GM21447 (cell line): ENCODE measurements around the gene PDZD2.

ENCODE experiments used
- ATAC-seq: cut with Tn5 transposase; IDR thresholded peaks from one replicate; pipeline ENCODE4 v1.9.1; 2021; ENCODE audit not compliant: unreplicated experiment

PDZD2 gene

GRCh38 chr5:31811210-31811609 is 172.3 kb downstream of the PDZD2 start:
- ATAC-seq, result no peak

DNA sequence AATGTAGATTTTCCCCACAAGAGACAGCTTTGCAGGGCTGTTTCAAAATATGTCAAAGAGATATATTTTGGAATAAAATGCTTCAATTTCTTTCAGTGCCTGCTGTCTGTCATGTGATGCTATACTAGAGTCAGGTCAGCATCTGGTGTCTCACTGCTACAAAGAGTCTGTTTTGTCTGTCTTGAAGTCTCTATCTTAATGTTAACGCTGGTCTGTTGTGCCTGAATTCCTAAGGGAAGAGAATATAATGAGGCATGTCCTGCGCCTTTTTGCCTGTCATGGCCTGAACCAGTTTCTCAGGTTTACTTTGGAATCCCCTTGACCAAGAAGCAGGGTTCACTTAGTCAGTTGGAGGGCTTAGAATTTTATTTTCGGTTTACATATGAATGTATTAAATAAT is 176.4 kb downstream of the PDZD2 start:
- no peak for ATAC-seq

DNA sequence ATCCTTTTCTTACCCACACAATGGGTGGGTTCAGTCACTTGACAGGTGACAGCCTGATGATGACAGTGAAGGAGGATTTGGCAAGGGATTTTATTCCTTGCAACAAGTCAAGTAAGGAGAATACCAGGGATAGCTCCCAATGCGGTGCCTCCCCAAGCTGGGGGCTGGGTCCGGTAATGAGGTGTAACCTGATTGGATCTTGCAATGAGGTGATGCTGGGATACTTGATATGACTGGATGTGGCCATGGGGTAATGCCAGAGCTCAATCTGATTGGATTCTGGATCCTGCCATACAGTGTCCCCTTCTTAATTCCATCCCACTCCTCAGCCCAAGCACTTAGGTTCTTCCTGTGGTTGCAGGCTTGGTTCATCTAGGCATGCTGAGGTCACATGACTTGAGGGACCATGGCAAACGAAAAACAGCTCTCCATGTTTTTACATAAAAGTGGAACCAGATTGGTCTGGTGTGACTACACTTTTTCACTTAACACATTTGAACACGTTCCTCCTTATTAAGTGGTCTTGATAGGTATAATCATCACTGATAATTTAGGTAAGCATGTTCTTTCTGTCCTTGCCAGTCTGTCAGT is 181.1 kb downstream of the PDZD2 start:
- ATAC-seq, result no peak

GRCh38 chr5:31823472-31823871 is 184.5 kb downstream of the PDZD2 start:
- ATAC-seq, result no peak

DNA sequence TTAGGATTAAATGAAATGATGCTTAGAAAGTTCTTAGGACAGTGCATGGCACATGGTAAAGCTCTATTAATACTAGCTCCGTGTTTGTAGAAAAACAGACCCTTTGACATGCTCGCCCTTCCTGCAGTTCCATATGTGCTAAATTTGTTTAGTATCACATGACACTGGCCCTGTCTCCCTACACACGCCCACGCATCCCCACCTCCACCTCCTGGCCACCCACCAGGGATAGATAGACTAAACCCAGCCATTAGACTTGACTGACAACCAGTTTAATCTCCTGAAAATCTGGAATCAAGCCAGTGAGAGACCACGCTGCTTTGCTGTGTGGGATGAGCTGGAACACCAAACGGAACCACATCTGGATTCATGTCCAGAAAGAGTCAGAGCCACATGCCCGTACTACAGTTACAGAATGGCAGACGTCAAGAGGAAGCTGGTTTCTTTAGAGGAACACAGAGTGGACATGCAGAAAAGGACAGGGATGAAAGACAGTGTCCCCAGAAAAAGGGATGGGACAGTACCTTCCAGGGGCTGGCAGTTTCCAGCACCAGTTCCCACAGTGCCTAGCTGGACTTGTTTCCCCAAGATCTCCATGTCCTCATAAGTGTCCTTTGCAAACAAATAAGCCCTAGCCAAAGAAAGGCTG is 186.1 kb downstream of the PDZD2 start:
- no peak for ATAC-seq

- peak; percentile 57 for ATAC-seq
These were observed 186.7 kb downstream of the PDZD2 start for GRCh38 chr5:31825518-31826068.

- no peak for ATAC-seq
These were observed 188.9 kb downstream of the PDZD2 start for GRCh38 chr5:31827867-31828266.

- no peak for ATAC-seq
These were observed 194.0 kb downstream of the PDZD2 start for GRCh38 chr5:31832966-31833365.

- ATAC-seq, result no peak
These were observed 194.8 kb downstream of the PDZD2 start for GRCh38 chr5:31833710-31834109.

DNA sequence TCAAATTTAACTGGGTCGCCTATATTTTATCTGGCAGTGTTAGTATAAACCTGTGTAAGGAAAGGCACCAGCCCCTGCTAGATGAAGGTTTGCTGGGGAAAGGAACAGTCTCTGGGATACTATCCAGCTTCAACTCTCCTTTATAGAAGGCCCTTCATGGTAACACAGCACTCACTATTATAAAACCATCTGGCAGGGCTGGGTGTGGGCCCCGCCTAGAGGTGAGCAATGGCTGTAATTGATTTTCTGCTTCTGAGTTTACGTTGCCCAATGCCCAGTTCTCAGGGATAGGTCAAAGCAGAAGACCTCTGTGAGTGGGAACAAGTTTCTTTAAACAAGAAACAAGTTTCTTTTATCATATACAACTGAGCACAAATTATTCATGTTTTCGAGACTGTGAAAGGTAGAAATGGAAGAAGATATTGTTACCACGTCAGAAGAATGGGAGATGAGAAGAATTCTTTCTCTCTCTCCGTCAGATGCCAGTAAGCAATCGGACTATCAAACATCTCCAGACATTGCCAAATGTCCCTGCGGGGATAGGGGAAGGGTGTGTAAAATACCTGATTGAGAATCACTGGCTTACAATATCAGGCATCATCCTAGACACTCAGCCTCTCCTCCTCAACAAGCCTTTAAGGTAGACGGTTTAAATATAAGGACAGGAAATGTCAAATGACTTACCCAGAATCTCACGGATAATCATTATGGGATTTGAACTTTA is 205.9 kb downstream of the PDZD2 start:
- no peak for ATAC-seq

DNA sequence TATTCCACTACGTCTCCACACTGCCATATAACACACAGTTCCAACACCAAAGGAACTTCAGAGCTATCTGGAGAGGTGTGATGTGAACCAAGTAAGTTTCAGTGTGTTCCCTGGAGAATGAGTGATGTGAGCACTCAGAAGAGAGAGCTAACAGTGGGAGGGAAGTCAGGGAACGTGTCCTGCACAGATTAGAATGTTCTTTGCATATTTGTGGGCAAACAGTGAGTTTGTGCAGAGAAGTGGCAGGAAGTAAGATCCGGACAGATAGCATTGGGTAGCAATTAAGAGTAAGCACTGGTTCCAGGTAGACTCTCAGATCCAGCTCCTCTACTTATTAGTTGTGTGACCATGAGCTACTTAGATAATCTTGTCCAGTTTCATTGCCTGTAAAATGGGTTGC is 206.4 kb downstream of the PDZD2 start:
- no peak for ATAC-seq

DNA sequence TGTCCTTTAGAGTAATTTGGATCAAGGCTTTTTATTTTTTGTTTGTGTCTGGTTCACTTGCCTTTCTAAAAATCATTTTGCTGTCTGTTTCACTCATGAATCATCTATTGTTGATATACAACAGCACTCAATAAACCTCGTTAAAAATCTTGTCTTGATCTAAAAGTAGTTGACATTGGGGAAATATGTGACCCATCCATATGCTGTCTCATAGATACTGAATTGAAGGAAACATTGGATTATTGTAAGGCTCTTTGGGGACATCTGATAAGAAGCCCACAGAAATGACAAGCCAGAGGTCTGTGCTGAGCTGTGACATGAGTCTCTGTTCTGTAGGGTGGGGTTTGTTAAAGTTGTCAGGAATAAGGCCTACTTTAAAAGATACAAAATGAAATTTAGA is 208.0 kb downstream of the PDZD2 start:
- no peak for ATAC-seq

DNA sequence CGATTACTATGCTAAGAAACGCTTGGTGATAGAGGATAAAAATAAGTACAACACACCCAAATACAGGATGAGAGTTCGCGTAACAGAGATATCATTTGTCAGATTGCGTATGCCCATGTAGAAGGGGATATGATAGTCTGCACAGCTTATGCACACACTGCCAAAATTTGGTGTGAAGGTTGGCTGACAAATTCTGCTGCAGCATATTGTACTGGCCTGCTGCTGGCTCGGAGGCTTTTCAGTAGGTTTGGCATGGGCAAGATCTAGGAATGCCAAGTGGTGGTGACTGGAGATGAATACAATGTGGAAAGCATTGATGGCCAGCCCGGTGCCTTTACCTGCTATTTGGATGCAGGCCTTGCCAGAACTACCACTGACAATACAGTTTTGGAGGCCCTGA is 208.4 kb downstream of the PDZD2 start:
- ATAC-seq, result no peak

- no peak for ATAC-seq
These were observed 212.2 kb downstream of the PDZD2 start for GRCh38 chr5:31850981-31851689.

DNA sequence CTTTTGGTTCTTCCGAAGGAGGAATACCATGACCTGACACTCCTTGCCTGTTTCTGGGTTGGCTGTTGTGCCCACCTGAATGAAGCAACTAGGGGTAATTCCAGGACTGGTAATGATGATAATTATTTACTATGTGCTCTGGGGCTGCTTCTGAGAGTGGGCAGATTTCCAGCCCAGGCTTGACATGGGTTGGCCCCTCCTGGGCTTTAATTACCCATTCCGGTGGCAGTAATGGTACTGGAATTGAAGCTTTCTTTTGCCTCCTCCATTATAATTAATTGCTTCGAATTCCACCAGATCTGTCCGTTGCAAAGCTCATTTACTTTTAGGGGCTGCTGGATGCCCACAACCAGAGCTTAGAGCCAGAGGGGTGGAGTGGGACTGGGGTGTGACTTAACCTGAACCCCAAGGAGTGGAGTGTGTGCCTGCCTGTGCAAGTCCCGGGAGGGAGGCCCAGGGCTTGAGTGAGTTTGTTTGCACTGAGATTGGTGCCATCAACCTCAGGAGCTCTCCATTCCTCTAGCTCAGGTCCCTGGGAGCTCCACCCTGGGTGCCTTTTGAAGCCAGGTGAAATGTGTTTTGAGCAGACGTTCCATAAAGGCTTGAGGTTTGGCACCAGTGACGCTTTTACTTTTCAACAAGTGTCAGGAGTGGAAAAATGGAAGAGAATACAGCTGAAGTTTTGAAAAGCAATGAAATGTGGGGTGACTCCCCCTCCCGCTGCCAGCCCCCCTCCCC is 214.6 kb downstream of the PDZD2 start:
- no peak for ATAC-seq

DNA sequence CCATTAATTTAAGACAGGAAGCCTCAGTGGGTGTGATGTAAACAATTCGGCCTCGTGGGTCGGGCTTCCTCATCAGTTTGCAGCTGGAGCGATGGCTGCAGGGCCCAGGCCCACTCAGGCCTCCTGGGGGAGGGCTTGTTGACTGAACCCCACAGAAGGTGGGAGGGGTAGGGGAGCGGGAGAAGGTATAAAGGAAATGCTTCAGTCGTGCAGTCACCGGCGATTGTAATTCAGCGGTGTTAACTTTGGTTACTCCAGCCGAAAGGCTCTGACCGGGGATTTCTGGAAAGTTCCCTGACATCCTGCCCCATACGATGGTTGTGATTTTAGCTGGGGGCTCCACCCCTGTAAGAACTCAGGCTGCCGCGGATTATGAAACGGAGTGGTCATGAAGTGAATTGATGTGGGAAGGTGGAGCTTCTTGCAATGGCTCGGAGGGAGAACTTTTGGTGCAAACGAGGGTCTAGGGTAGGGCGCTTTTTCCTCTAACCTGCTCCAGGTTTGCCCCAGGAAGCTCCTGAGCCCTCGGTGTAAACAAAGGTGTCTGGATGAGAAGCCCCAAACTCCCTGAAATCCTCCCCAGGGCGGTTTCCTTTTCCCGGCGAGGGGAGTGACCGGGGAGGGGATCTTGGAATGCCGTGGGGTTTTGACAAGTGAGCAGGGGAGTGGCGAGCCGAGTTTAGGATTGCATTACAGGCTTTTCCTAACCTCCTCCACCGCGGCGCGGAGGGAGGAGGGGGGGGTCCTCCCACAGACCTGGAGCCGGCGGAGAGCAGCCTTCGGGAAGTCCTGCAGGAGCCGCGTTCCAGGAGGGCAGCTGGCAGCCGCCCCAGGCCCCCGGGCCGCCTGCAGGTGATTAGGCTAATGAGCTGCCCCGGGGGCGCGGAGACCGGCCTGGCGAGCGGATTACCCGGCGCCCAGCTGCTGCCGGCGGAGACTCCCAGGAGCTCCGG is 215.5 kb downstream of the PDZD2 start:
- no peak for ATAC-seq

DNA sequence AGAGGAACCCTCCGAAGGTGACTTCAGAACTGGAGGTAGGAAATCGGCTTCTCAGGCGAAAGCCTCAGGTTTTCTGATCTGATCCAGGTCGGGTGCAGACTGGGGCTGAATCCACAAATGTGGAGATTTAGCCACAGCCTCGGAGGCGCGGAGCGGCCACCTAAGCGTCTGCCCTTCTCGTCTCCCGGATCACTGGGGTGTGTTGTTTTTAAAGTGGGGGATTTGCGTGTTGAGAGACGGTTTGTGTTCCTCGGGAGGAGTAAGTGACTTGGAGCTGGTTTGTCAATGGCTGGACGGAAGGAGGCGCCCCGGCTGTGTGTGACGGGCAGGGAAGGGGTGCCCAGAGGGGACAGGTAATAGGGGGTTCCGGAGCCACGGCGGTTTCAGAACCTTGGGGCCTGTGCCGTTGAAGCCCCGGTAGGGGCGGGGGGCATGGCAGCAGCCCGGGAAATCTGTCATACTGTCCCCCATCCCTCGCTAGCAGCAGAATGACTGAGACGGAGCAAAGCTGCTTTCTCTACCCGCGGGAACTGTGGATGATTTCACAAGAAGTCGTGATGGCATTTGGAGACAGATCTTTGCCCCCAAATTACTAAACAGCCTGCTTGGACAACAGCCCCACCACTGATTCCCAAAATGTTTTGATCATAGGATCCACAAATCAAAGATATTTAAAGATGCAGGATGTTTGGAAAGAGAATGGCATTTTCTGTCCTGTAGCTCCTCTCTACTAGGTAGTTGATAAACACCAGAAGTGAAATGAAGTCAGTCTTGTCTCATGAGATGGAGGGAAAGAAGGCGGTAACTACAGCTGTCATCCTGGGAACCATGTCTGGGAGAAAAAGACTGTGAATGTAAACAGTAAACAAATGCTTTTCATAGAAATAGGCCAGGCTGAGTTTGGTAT is 216.5 kb downstream of the PDZD2 start:
- no peak for ATAC-seq

DNA sequence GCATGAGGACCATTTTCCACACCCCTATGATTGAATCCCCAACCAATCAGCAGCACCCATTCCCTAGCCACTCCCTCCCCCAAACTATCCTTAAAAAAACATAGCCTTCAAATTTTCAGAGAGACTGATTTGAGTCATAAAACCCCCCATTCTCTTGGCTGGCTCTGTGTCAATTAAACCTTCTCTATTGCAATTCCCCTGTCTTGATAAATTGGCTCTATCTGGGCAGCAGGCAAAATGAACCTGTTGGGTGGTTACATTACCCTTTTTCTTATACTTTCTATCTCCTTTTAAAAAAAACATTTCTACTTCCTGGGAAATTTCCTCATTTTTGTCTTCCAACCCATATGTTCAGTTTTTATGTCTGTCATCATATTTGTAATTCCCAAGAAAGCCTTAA is 220.2 kb downstream of the PDZD2 start:
- no peak for ATAC-seq

DNA sequence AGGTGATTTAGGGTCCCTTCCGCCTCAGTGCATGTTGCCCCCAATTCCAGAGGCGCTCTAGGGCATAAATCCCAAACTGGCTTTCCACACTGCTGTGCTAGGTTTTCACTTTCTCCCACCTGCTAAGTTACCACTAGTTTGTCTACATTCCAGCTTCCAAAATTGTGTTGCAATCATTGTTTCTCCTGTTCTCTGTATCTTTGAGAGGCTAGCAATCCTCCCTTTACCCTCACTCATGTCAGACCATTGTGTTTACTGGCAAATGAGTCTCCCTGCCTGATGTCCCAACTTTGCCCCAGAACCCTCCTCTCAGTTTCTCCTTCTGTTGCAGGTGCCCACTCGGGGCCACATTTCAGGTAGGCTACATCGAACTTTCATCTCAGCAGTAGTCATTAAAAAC is 221.3 kb downstream of the PDZD2 start:
- ATAC-seq, result no peak
